Fibroblast of lung (primary cell): Measurements from ENCODE around the gene A2M. TPM values are rescaled to one million over a fixed set of nuclear protein-coding genes. Genes with fewer than 3 reads are reported as not detected.

ENCODE experiments used
- DNase-seq, 2 donors: peaks; one replicate each; pipeline versions ENCODE4 v3.0.0 to v3.0.0-alpha.2; 2010; ENCODE audit warnings: low read depth in 2 of 2
- H2AFZ ChIP-seq: 2 replicates; pipeline ENCODE4 v1.5.1; 2012; ENCODE audit warnings: low read length, control low read depth, inconsistent platforms
- H3K27ac ChIP-seq: 2 replicates; pipeline ENCODE4 v1.5.1; 2011; ENCODE audit warnings: low read length, control low read depth; ENCODE audit not compliant: insufficient read depth
- H3K27me3 ChIP-seq: 2 replicates; pipeline ENCODE4 v1.5.1; 2011; ENCODE audit warnings: mild to moderate bottlenecking, low read length; ENCODE audit not compliant: control insufficient read depth, insufficient read depth
- H3K36me3 ChIP-seq: 2 replicates; pipeline ENCODE4 v1.5.1; 2011; ENCODE audit warnings: low read length; ENCODE audit not compliant: control insufficient read depth, insufficient read depth
- H3K4me1 ChIP-seq: 2 replicates; pipeline ENCODE4 v1.5.1; 2011; ENCODE audit warnings: low read length; ENCODE audit not compliant: control insufficient read depth, insufficient read depth; ENCODE audit errors: extremely low read depth
- H3K4me2 ChIP-seq: 2 replicates; pipeline ENCODE4 v1.5.1; 2011; ENCODE audit warnings: low read length, control low read depth; ENCODE audit not compliant: insufficient read depth; ENCODE audit errors: extremely low read depth
- H3K4me3 ChIP-seq, 4 experiments: fragments of 200-600 bp in 1 of 4; sonication (generic) in 1 of 4; replicated peaks in 1 of 4; 2 replicates each; pipeline ENCODE4 v1.5.1; 2011 to 2016; ENCODE audit warnings: low read length in 4 of 4, low read depth in 3 of 4, mild to moderate bottlenecking in 3 of 4, control low read depth in 2 of 4, inconsistent platforms in 1 of 4, mixed read lengths in 1 of 4; ENCODE audit not compliant: insufficient read depth in 1 of 4; ENCODE audit errors: control extremely low read depth in 1 of 4
- H3K79me2 ChIP-seq: 2 replicates; pipeline ENCODE4 v1.5.1; 2012; ENCODE audit warnings: mild to moderate bottlenecking, low read length, inconsistent platforms; ENCODE audit not compliant: control insufficient read depth, insufficient read depth
- H3K9ac ChIP-seq: 2 replicates; pipeline ENCODE4 v1.5.1; 2011; ENCODE audit warnings: mild to moderate bottlenecking, low read length, control low read depth; ENCODE audit not compliant: insufficient read depth
- H3K9me3 ChIP-seq: 2 replicates; pipeline ENCODE4 v1.5.1; 2012; ENCODE audit warnings: low read depth, low read length; ENCODE audit not compliant: control insufficient read depth, insufficient read depth
- H4K20me1 ChIP-seq: 2 replicates; pipeline ENCODE4 v1.5.1; 2011; ENCODE audit warnings: low read length; ENCODE audit not compliant: control insufficient read depth, insufficient read depth; ENCODE audit errors: extremely low read depth
- CTCF ChIP-seq, 2 donors: IDR thresholded peaks in 1 of 2; conservative IDR thresholded peaks in 1 of 2; 1 replicate in 1 of 2; 2 replicates in 1 of 2; pipeline ENCODE4 v1.5.1; 2011 to 2012; ENCODE audit warnings: low read length in 2 of 2, control low read depth in 1 of 2, inconsistent platforms in 1 of 2, low read depth in 1 of 2, mild to moderate bottlenecking in 1 of 2
- EZH2 ChIP-seq: IDR thresholded peaks from 2 replicates; pipeline ENCODE4 v1.5.1; 2012; ENCODE audit warnings: low read length, control low read depth, mild to moderate bottlenecking; ENCODE audit errors: missing control alignments
- polyA plus RNA-seq, 2 donors: library from polyadenylated mRNA; depleted of rRNA in 1 of 2; stranded (reverse) in 1 of 2; unstranded in 1 of 2; fragments of >200 nt; gene quantifications; 2 replicates each; pipeline ENCODE4 v1.2.1, GENCODE V29; 2011 to 2012; ENCODE audit warnings: missing spikeins in 1 of 2
- total RNA-seq: library from RNA; depleted of rRNA; stranded (reverse); fragments of >200 nt; gene quantifications from 2 replicates; pipeline ENCODE4 v1.2.1, GENCODE V29; 2014

A2M gene
- total and polyA plus RNA-seq, 2 donors (not counting 1 experiment from before 2014, with no cell fraction given): 95.0 to 300 TPM

- H3K4me1 ChIP-seq: peaks cover 5% of the 10 kb centered on the region
- no peaks in the 10 kb centered on the region for H3K79me2 ChIP-seq
- H3K4me2 ChIP-seq: peak overlapping the region; percentile 32
- H2AFZ ChIP-seq: peak overlapping the region; percentile 65
- no peaks in the 10 kb centered on the region for H3K27me3 ChIP-seq
- H3K4me3 ChIP-seq: no peak overlapping the region
- H3K36me3 ChIP-seq: no peaks in the 10 kb centered on the region
- DNase-seq: no peak
- no peaks in the 10 kb centered on the region for H4K20me1 ChIP-seq
- no peak overlapping the region for H3K27ac ChIP-seq
- H3K9ac ChIP-seq: no peak overlapping the region
- no peaks in the 10 kb centered on the region for H3K9me3 ChIP-seq
- no peak for TF ChIP-seq CTCF (conservative IDR thresholded peaks at IDR 0.05 in 1 of 2, IDR thresholded peaks at IDR 0.05 in 1 of 2; ENCODE audit: low read depth in 1 of 2, low read length in 2 of 2)
- TF ChIP-seq EZH2: no peak
Observed at GRCh38 chr12:9122091-9122609, 6.4 kb upstream of the A2M start.

GRCh38 chr12:9120487-9121184 is 4.9 kb upstream of the A2M start:
- Histone ChIP-seq H3K4me2 (no peak overlapping the region), H3K4me3 (no peak overlapping the region), H3K36me3 (no peaks in the 10 kb centered on the region), H3K4me1 (peaks cover 7% of the 10 kb centered on the region), H3K79me2 (no peaks in the 10 kb centered on the region), H3K9ac (no peak overlapping the region), H3K27ac (no peak overlapping the region), H4K20me1 (no peaks in the 10 kb centered on the region), H3K27me3 (no peaks in the 10 kb centered on the region), H3K9me3 (no peaks in the 10 kb centered on the region), H2AFZ (no peak overlapping the region)
- TF ChIP-seq EZH2 (no peak), CTCF (conservative IDR thresholded peaks at IDR 0.05 in 1 of 2, IDR thresholded peaks at IDR 0.05 in 1 of 2; ENCODE audit: low read depth in 1 of 2, low read length in 2 of 2) (no peak)
- DNase-seq: no peak

- peak overlapping the region; percentile 65 for H3K4me2 ChIP-seq
- no peak for DNase-seq
- TF ChIP-seq CTCF (conservative IDR thresholded peaks at IDR 0.05 in 1 of 2, IDR thresholded peaks at IDR 0.05 in 1 of 2; ENCODE audit: low read depth in 1 of 2, low read length in 2 of 2): no peak
- no peak for TF ChIP-seq EZH2
- no peak overlapping the region for H3K4me3 ChIP-seq
- H3K79me2 ChIP-seq: no peaks in the 10 kb centered on the region
- no peak overlapping the region for H3K9ac ChIP-seq
- no peaks in the 10 kb centered on the region for H3K36me3 ChIP-seq
- no peak overlapping the region for H3K27ac ChIP-seq
- no peaks in the 10 kb centered on the region for H3K27me3 ChIP-seq
- no peaks in the 10 kb centered on the region for H4K20me1 ChIP-seq
- H2AFZ ChIP-seq: peak overlapping the region; percentile 55
- H3K9me3 ChIP-seq: no peaks in the 10 kb centered on the region
- peaks cover 7% of the 10 kb centered on the region for H3K4me1 ChIP-seq
Observed at GRCh38 chr12:9118158-9118557, 2.4 kb upstream of the A2M start.
